ENCODE results near the gene PPP1R14D.

The PPP1R14D gene

GRCh38 chr15:40858706-40859105 is 30.2 kb upstream of the PPP1R14D start:
- CTCF ChIA-PET, result interaction anchor here (0.5 to 7.7 kb wide), 31 partner anchors 10 to 649 kb away, joined by 3 to 187 read pairs (median 4); partner anchors contain the start of genes PPP1R14D, SPINT1, VPS18 and ZFYVE19
- Histone ChIP-seq H3K9me3 (ENCODE audit: control insufficient read depth, insufficient read depth, low read depth, low read length) (no peaks in the 10 kb centered on the region), H3K4me3 (ENCODE audit: low read depth, low read length) (no peak overlapping the region), H3K4me1 (ENCODE audit: control insufficient read depth, insufficient read depth, low read length) (no peaks in the 10 kb centered on the region), H3K27ac (ENCODE audit: extremely low read depth, low read depth, low read length) (no peak overlapping the region), H3K36me3 (ENCODE audit: control insufficient read depth in 2 of 2, insufficient read depth in 1 of 2, low read length in 2 of 2) (peaks cover 0 to 26% of the 10 kb centered on the region in 2 experiments; a peak in 1 of 3 replicates)
- POLR2A ChIA-PET, result interaction anchor here (1.0 to 3.8 kb wide), 7 partner anchors 11 to 164 kb away, joined by 3 to 49 read pairs (median 6); partner anchors contain the start of genes RAD51, RHOV, SPINT1 and VPS18
- TF ChIP-seq ZBTB44 (tag by site-specific recombination; IDR thresholded peaks at IDR 0.05) (no peak), HOXA7 (CRISPR knock-in tag; IDR thresholded peaks at IDR 0.05; ENCODE audit: borderline replicate concordance) (no peak), ZBTB11 (tag by site-specific recombination; conservative IDR thresholded peaks at IDR 0.05; ENCODE audit: low read depth) (no peak), ZNF114 (tag by site-specific recombination; IDR thresholded peaks at IDR 0.05) (no peak), ZBTB10 (tag by site-specific recombination; IDR thresholded peaks at IDR 0.05) (no peak), ZNF223 (tag by site-specific recombination; IDR thresholded peaks at IDR 0.05) (no peak), ZNF514 (tag by site-specific recombination; IDR thresholded peaks at IDR 0.05) (no peak), ZNF426 (tag by site-specific recombination; IDR thresholded peaks at IDR 0.05) (no peak), ZNF768 (tag by site-specific recombination; IDR thresholded peaks at IDR 0.05) (no peak), ZNF10 (tag by site-specific recombination; IDR thresholded peaks at IDR 0.05) (no peak), TCF7L2 (IDR thresholded peaks at IDR 0.05; ENCODE audit: borderline replicate concordance, low read depth, low read length) (no peak), ZNF501 (tag by site-specific recombination; IDR thresholded peaks at IDR 0.05) (no peak), ZNF292 (tag by site-specific recombination; IDR thresholded peaks at IDR 0.05; ENCODE audit: borderline replicate concordance, low read depth) (no peak), ZNF302 (tag by site-specific recombination; IDR thresholded peaks at IDR 0.05; ENCODE audit: low read depth) (no peak), ZNF624 (tag by site-specific recombination; IDR thresholded peaks at IDR 0.05) (no peak), ZFP37 (tag by site-specific recombination; IDR thresholded peaks at IDR 0.05) (no peak), ZNF510 (tag by site-specific recombination; IDR thresholded peaks at IDR 0.05; ENCODE audit: insufficient replicate concordance) (no peak), REPIN1 (tag by site-specific recombination; IDR thresholded peaks at IDR 0.05; ENCODE audit: low read depth) (no peak), CTCF (tag by site-specific recombination; IDR thresholded peaks at IDR 0.05) (no peak)

Data from HEK293 (cell line).